WTC11 (cell line): ENCODE results near the gene CIAO2A. TPM values are rescaled to one million over a fixed set of nuclear protein-coding genes. Genes with fewer than 3 reads are reported as not detected.

ENCODE experiments used
- ATAC-seq: fragments of 200-7000 bp; cut with Tn5 transposase; 2 replicates; pipeline ENCODE4 v1.10.0; 2021; ENCODE audit warnings: mild to moderate bottlenecking, moderate library complexity
- CTCF ChIA-PET: fragments of 300-600 bp; sonication (Branson Sonifier 250); formaldehyde crosslinking; loops from one replicate; lab custom pipeline; 2021; ENCODE audit warnings: antibody characterized with exemption; lab: Charles Lee
- POLR2A ChIA-PET: fragments of 350-600 bp; sonication (Branson Sonifier 250); formaldehyde crosslinking; loops from one replicate; lab custom pipeline; 2021; ENCODE audit warnings: antibody characterized with exemption; lab: Charles Lee
- DNase-seq: peaks from one replicate; pipeline ENCODE4 v3.0.0; 2021; ENCODE audit warnings: low spot score
- H3K27ac Mint-ChIP-seq: 2 replicates; pipeline ENCODE4 v1.8.0; 2021; ENCODE audit warnings: mixed read lengths
- H3K27me3 Mint-ChIP-seq: 2 replicates; pipeline ENCODE4 v1.8.0; 2021; ENCODE audit warnings: low read depth, mild to moderate bottlenecking, moderate library complexity, mixed read lengths
- H3K36me3 Mint-ChIP-seq: 2 replicates; pipeline ENCODE4 v1.8.0; 2021; ENCODE audit warnings: mixed read lengths
- H3K4me1 Mint-ChIP-seq: 2 replicates; pipeline ENCODE4 v1.8.0; 2022; ENCODE audit warnings: mixed read lengths
- H3K4me3 Mint-ChIP-seq: 2 replicates; pipeline ENCODE4 v1.8.0; 2021; ENCODE audit warnings: mild to moderate bottlenecking, moderate library complexity, mixed read lengths
- H3K9me3 Mint-ChIP-seq: 2 replicates; pipeline ENCODE4 v1.8.0; 2021; ENCODE audit warnings: mixed read lengths
- CBFB ChIP-seq: sonication (generic); formaldehyde crosslinking; IDR thresholded peaks from 2 replicates; pipeline ENCODE4 v1.8.1; 2022; ENCODE audit warnings: mild to moderate bottlenecking, low read depth, missing genetic modification reagents
- CREB1 ChIP-seq: sonication (generic); formaldehyde crosslinking; IDR thresholded peaks from 2 replicates; pipeline ENCODE4 v1.8.0; 2023; ENCODE audit warnings: mild to moderate bottlenecking, missing genetic modification reagents
- CREM ChIP-seq: sonication (generic); formaldehyde crosslinking; IDR thresholded peaks from 2 replicates; pipeline ENCODE4 v1.8.1; 2022; ENCODE audit warnings: mild to moderate bottlenecking, missing genetic modification reagents, moderate library complexity
- FOXK1 ChIP-seq: sonication (generic); formaldehyde crosslinking; IDR thresholded peaks from 2 replicates; pipeline ENCODE4 v1.8.0; 2022; ENCODE audit warnings: mild to moderate bottlenecking, moderate library complexity, missing genetic modification reagents
- HMGA2 ChIP-seq: fragments of 250-450 bp; sonication (Bioruptor Pico); IDR thresholded peaks from 2 replicates; pipeline ENCODE4 v1.4.0; 2021; ENCODE audit warnings: mild to moderate bottlenecking, moderate library complexity
- JUN ChIP-seq: sonication (generic); formaldehyde crosslinking; IDR thresholded peaks from 2 replicates; pipeline ENCODE4 v1.8.0; 2023; ENCODE audit warnings: mild to moderate bottlenecking, missing genetic modification reagents
- NR1H2 ChIP-seq: sonication (generic); formaldehyde crosslinking; IDR thresholded peaks from 2 replicates; pipeline ENCODE4 v1.9.0; 2021; ENCODE audit warnings: mild to moderate bottlenecking, moderate library complexity, missing genetic modification reagents
- SP1 ChIP-seq: sonication (generic); formaldehyde crosslinking; conservative IDR thresholded peaks from 2 replicates; pipeline ENCODE4 v1.8.1; 2022; ENCODE audit warnings: missing genetic modification reagents
- TCF7 ChIP-seq: sonication (generic); formaldehyde crosslinking; IDR thresholded peaks from 2 replicates; pipeline ENCODE4 v1.8.0; 2022; ENCODE audit warnings: mild to moderate bottlenecking, low read depth, missing genetic modification reagents, moderate library complexity
- TP53 ChIP-seq: sonication (generic); formaldehyde crosslinking; IDR thresholded peaks from 2 replicates; pipeline ENCODE4 v1.8.1; 2023; ENCODE audit warnings: mild to moderate bottlenecking, missing genetic modification reagents
- ZNF121 ChIP-seq: sonication (generic); formaldehyde crosslinking; IDR thresholded peaks from 2 replicates; pipeline ENCODE4 v1.8.0; 2023; ENCODE audit warnings: missing genetic modification reagents
- total RNA-seq: library from RNA; stranded (reverse); gene quantifications from 3 replicates; pipeline ENCODE4 v1.2.3, GENCODE V29; 2021
- TF ChIP-seq, protein P1 (sequence below): sonication (generic); formaldehyde crosslinking; IDR thresholded peaks from 2 replicates; pipeline ENCODE4 v1.8.1; 2022; ENCODE audit warnings: mild to moderate bottlenecking, moderate library complexity, missing genetic modification reagents
- TF ChIP-seq, protein P2 (sequence below): sonication (generic); formaldehyde crosslinking; IDR thresholded peaks from 2 replicates; pipeline ENCODE4 v1.8.0; 2023; ENCODE audit warnings: missing genetic modification reagents, mild to moderate bottlenecking, borderline replicate concordance
- TF ChIP-seq, protein P3 (sequence below): sonication (generic); formaldehyde crosslinking; IDR thresholded peaks from 2 replicates; pipeline ENCODE4 v1.8.1; 2022; ENCODE audit warnings: missing genetic modification reagents, borderline replicate concordance
- TF ChIP-seq, protein P4 (sequence below): sonication (generic); formaldehyde crosslinking; IDR thresholded peaks from 2 replicates; pipeline ENCODE4 v1.8.0; 2022; ENCODE audit warnings: mild to moderate bottlenecking, missing genetic modification reagents
- TF ChIP-seq, protein P5 (sequence below): sonication (generic); formaldehyde crosslinking; conservative IDR thresholded peaks from 2 replicates; pipeline ENCODE4 v1.8.1; 2022; ENCODE audit warnings: mild to moderate bottlenecking, missing genetic modification reagents
- TF ChIP-seq, protein P6 (sequence below): fragments of 250-450 bp; sonication (Bioruptor Pico); IDR thresholded peaks from 2 replicates; pipeline ENCODE4 v2.1.2; 2022; ENCODE audit warnings: mild to moderate bottlenecking, moderate library complexity
- TF ChIP-seq, protein P7 (sequence below): sonication (generic); formaldehyde crosslinking; IDR thresholded peaks from 2 replicates; pipeline ENCODE4 v1.8.1; 2023; ENCODE audit warnings: mild to moderate bottlenecking, missing genetic modification reagents, moderate library complexity
- TF ChIP-seq, protein P8 (sequence below): sonication (generic); formaldehyde crosslinking; IDR thresholded peaks from 2 replicates; pipeline ENCODE4 v1.8.1; 2022; ENCODE audit warnings: low read depth, mild to moderate bottlenecking, moderate library complexity, missing genetic modification reagents, borderline replicate concordance

CIAO2A gene
- total RNA-seq, 1 experiment from 2014 or later: 73.6 TPM

DNA sequence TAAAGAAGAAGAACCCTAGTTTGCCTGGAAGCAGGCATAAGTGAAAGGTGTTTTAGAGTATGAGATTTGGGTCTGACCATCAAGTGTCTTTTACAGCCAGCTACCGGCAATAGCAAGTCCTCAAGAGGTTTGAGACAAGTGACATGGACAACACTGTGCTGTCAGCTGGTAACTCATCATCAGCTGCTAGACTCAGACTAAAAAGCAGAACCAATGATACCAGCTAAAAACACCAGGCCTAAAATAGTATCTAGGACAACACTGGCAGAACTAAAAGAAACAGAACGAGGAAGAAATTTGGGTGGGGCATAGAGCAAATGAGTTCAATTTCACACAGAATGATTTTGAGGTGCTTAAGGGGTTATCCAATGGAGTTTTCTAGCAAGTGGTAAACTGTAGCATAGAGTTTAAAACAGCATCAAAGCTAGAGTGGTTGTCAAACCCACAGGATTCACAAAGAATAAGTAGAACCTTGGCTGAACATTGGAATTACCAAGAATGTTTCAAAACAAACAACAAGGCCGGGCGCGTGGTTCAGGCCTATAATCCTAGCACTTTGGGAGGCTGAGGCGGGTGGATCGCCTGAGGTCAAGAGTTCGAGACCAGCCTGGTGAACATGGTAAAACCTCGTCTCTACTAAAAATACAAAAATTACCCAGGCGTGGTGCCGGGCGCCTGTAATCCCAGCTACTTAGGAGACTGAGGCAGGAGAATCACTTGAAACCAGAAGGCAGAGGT, 3.9 kb downstream of the CIAO2A start:
- H3K36me3 Mint-ChIP-seq: peaks cover 34% of the 10 kb centered on the region
- peaks cover 15% of the 10 kb centered on the region for H3K4me1 Mint-ChIP-seq
- TF ChIP-seq, protein P1, sequence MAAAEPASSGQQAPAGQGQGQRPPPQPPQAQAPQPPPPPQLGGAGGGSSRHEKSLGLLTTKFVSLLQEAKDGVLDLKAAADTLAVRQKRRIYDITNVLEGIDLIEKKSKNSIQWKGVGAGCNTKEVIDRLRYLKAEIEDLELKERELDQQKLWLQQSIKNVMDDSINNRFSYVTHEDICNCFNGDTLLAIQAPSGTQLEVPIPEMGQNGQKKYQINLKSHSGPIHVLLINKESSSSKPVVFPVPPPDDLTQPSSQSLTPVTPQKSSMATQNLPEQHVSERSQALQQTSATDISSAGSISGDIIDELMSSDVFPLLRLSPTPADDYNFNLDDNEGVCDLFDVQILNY (CRISPR knock-in tag): no peak
- TF ChIP-seq TP53 (CRISPR knock-in tag) (no peak), SP1 (CRISPR knock-in tag) (no peak), TCF7 (CRISPR knock-in tag) (no peak), NR1H2 (CRISPR knock-in tag) (no peak), FOXK1 (CRISPR knock-in tag) (no peak), CREB1 (CRISPR knock-in tag) (no peak), CREM (CRISPR knock-in tag) (no peak), ZNF121 (no peak), JUN (CRISPR knock-in tag) (no peak), CBFB (no peak), HMGA2 (CRISPR knock-in tag) (no peak)
- TF ChIP-seq, protein P2, sequence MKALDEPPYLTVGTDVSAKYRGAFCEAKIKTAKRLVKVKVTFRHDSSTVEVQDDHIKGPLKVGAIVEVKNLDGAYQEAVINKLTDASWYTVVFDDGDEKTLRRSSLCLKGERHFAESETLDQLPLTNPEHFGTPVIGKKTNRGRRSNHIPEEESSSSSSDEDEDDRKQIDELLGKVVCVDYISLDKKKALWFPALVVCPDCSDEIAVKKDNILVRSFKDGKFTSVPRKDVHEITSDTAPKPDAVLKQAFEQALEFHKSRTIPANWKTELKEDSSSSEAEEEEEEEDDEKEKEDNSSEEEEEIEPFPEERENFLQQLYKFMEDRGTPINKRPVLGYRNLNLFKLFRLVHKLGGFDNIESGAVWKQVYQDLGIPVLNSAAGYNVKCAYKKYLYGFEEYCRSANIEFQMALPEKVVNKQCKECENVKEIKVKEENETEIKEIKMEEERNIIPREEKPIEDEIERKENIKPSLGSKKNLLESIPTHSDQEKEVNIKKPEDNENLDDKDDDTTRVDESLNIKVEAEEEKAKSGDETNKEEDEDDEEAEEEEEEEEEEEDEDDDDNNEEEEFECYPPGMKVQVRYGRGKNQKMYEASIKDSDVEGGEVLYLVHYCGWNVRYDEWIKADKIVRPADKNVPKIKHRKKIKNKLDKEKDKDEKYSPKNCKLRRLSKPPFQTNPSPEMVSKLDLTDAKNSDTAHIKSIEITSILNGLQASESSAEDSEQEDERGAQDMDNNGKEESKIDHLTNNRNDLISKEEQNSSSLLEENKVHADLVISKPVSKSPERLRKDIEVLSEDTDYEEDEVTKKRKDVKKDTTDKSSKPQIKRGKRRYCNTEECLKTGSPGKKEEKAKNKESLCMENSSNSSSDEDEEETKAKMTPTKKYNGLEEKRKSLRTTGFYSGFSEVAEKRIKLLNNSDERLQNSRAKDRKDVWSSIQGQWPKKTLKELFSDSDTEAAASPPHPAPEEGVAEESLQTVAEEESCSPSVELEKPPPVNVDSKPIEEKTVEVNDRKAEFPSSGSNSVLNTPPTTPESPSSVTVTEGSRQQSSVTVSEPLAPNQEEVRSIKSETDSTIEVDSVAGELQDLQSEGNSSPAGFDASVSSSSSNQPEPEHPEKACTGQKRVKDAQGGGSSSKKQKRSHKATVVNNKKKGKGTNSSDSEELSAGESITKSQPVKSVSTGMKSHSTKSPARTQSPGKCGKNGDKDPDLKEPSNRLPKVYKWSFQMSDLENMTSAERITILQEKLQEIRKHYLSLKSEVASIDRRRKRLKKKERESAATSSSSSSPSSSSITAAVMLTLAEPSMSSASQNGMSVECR (CRISPR knock-in tag): no peak
- TF ChIP-seq, protein P3, sequence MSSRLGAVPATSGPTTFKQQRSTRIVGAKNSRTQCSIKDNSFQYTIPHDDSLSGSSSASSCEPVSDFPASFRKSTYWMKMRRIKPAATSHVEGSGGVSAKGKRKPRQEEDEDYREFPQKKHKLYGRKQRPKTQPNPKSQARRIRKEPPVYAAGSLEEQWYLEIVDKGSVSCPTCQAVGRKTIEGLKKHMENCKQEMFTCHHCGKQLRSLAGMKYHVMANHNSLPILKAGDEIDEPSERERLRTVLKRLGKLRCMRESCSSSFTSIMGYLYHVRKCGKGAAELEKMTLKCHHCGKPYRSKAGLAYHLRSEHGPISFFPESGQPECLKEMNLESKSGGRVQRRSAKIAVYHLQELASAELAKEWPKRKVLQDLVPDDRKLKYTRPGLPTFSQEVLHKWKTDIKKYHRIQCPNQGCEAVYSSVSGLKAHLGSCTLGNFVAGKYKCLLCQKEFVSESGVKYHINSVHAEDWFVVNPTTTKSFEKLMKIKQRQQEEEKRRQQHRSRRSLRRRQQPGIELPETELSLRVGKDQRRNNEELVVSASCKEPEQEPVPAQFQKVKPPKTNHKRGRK (CRISPR knock-in tag): no peak
- TF ChIP-seq, protein P4, sequence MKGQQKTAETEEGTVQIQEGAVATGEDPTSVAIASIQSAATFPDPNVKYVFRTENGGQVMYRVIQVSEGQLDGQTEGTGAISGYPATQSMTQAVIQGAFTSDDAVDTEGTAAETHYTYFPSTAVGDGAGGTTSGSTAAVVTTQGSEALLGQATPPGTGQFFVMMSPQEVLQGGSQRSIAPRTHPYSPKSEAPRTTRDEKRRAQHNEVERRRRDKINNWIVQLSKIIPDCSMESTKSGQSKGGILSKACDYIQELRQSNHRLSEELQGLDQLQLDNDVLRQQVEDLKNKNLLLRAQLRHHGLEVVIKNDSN: no peak
- TF ChIP-seq, protein P5, sequence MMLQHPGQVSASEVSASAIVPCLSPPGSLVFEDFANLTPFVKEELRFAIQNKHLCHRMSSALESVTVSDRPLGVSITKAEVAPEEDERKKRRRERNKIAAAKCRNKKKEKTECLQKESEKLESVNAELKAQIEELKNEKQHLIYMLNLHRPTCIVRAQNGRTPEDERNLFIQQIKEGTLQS (CRISPR knock-in tag): no peak
- TF ChIP-seq, protein P6, sequence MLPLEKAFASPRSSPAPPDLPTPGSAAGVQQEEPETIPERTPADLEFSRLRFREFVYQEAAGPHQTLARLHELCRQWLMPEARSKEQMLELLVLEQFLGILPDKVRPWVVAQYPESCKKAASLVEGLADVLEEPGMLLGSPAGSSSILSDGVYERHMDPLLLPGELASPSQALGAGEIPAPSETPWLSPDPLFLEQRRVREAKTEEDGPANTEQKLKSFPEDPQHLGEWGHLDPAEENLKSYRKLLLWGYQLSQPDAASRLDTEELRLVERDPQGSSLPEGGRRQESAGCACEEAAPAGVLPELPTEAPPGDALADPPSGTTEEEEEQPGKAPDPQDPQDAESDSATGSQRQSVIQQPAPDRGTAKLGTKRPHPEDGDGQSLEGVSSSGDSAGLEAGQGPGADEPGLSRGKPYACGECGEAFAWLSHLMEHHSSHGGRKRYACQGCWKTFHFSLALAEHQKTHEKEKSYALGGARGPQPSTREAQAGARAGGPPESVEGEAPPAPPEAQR (CRISPR knock-in tag): no peak
- TF ChIP-seq, protein P7, sequence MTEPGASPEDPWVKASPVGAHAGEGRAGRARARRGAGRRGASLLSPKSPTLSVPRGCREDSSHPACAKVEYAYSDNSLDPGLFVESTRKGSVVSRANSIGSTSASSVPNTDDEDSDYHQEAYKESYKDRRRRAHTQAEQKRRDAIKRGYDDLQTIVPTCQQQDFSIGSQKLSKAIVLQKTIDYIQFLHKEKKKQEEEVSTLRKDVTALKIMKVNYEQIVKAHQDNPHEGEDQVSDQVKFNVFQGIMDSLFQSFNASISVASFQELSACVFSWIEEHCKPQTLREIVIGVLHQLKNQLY (CRISPR knock-in tag): no peak
- TF ChIP-seq, protein P8, sequence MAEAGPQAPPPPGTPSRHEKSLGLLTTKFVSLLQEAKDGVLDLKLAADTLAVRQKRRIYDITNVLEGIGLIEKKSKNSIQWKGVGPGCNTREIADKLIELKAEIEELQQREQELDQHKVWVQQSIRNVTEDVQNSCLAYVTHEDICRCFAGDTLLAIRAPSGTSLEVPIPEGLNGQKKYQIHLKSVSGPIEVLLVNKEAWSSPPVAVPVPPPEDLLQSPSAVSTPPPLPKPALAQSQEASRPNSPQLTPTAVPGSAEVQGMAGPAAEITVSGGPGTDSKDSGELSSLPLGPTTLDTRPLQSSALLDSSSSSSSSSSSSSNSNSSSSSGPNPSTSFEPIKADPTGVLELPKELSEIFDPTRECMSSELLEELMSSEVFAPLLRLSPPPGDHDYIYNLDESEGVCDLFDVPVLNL: no peak
- ATAC-seq (no peak), DNase-seq (no peak)
- H3K27ac Mint-ChIP-seq: no peak overlapping the region
- no peaks in the 10 kb centered on the region for H3K27me3 Mint-ChIP-seq
- POLR2A ChIA-PET: no interaction called here
- no peak overlapping the region for H3K4me3 Mint-ChIP-seq
- CTCF ChIA-PET: interaction anchor here (1.6 kb wide), 1 partner anchor 21 kb away, joined by 4 read pairs; no protein-coding TSS in a partner anchor
- H3K9me3 Mint-ChIP-seq: peaks cover 4% of the 10 kb centered on the region
